IMR-90 (cell line): ENCODE measurements around the gene SCRN2. TPM values are rescaled to one million over a fixed set of nuclear protein-coding genes. Genes with fewer than 3 reads are reported as not detected.

ENCODE experiments used
- ATAC-seq: fragments of 200-7000 bp; cut with Tn5 transposase; 2 replicates; pipeline ENCODE4 v1.9.1; 2020; ENCODE audit warnings: low read depth, mild to moderate bottlenecking, moderate library complexity
- BruUV-seq: library from RNA; stranded (reverse); fragments of 400-500 nt; replicated peaks from 2 replicates; lab custom pipeline; 2021; lab: Mats Ljungman, UMichigan
- CTCF ChIA-PET: fragments of 300-600 bp; formaldehyde crosslinking; extraction: SDS; loops from one replicate; lab custom pipeline; 2021; ENCODE audit warnings: antibody characterized with exemption; lab: Yijun Ruan, JAX
- POLR2A ChIA-PET: fragments of 300-600 bp; sonication (Branson Sonifier 250); formaldehyde crosslinking; loops from one replicate; lab custom pipeline; 2022; ENCODE audit warnings: antibody characterized with exemption; ENCODE audit not compliant: unreplicated experiment; lab: Charles Lee
- DNase-seq: peaks from one replicate; pipeline ENCODE4 v3.0.0; 2013
- H2AFZ ChIP-seq: replicated peaks from 2 replicates; pipeline ENCODE3; 2013; ENCODE audit warnings: low read length, mild to moderate bottlenecking; ENCODE audit not compliant: poor library complexity
- H2AK5ac ChIP-seq: 2 replicates; pipeline ENCODE4 v1.6.1; 2013; ENCODE audit warnings: low read depth, low read length, inconsistent platforms
- H2AK9ac ChIP-seq: replicated peaks from 2 replicates; pipeline ENCODE3; 2013; ENCODE audit warnings: mild to moderate bottlenecking, low read depth, low read length, moderate library complexity; ENCODE audit not compliant: poor library complexity
- H2BK120ac ChIP-seq: 2 replicates; pipeline ENCODE4 v1.6.1; 2013; ENCODE audit warnings: low read depth, low read length, inconsistent platforms
- H2BK15ac ChIP-seq: 3 replicates; pipeline ENCODE4 v1.6.1; 2013; ENCODE audit warnings: low read depth, low read length, inconsistent platforms
- H2BK20ac ChIP-seq: 2 replicates; pipeline ENCODE4 v1.6.1; 2013; ENCODE audit warnings: low read depth, mild to moderate bottlenecking, inconsistent platforms, low read length, moderate library complexity
- H2BK5ac ChIP-seq: 2 replicates; pipeline ENCODE4 v1.6.1; 2013; ENCODE audit warnings: mild to moderate bottlenecking, low read depth, low read length, inconsistent platforms; ENCODE audit not compliant: poor library complexity, severe bottlenecking
- H3K14ac ChIP-seq: replicated peaks from 2 replicates; pipeline ENCODE4 v1.6.1; 2013; ENCODE audit warnings: low read depth, low read length, inconsistent platforms
- H3K18ac ChIP-seq: 2 replicates; pipeline ENCODE4 v1.6.1; 2013; ENCODE audit warnings: low read depth, low read length, control low read depth
- H3K23ac ChIP-seq: 2 replicates; pipeline ENCODE4 v1.6.1; 2013; ENCODE audit warnings: low read depth, low read length, inconsistent platforms
- H3K27ac ChIP-seq: 2 replicates; pipeline ENCODE4 v1.5.1; 2013; ENCODE audit warnings: mild to moderate bottlenecking, control low read depth, low read length; ENCODE audit not compliant: insufficient read depth
- H3K27me3 ChIP-seq: 2 replicates; pipeline ENCODE4 v1.6.1; 2013; ENCODE audit warnings: low read length; ENCODE audit not compliant: control insufficient read depth, insufficient read depth
- H3K36me3 ChIP-seq: 2 replicates; pipeline ENCODE4 v1.6.1; 2013; ENCODE audit warnings: low read length, mixed read lengths; ENCODE audit not compliant: control insufficient read depth, insufficient read depth
- H3K4ac ChIP-seq: 2 replicates; pipeline ENCODE4 v1.6.1; 2013; ENCODE audit warnings: low read depth, low read length, inconsistent platforms
- H3K4me1 ChIP-seq: 2 replicates; pipeline ENCODE4 v1.6.1; 2013; ENCODE audit warnings: low read length, mixed read lengths; ENCODE audit not compliant: control insufficient read depth, insufficient read depth
- H3K4me2 ChIP-seq: 2 replicates; pipeline ENCODE4 v1.6.1; 2013; ENCODE audit warnings: low read depth, mild to moderate bottlenecking, control low read depth, low read length, moderate library complexity
- H3K4me3 ChIP-seq: 2 replicates; pipeline ENCODE4 v1.5.1; 2013; ENCODE audit warnings: low read depth, mild to moderate bottlenecking, control low read depth, low read length, moderate library complexity; ENCODE audit not compliant: insufficient read depth
- H3K56ac ChIP-seq: 2 replicates; pipeline ENCODE4 v1.6.1; 2013; ENCODE audit warnings: low read length, inconsistent platforms; ENCODE audit not compliant: insufficient read depth; ENCODE audit errors: extremely low read depth
- H3K79me1 ChIP-seq, 2 experiments: 2 replicates each; pipeline ENCODE4 v1.6.1; 2013; ENCODE audit warnings: low read length in 2 of 2, inconsistent platforms in 1 of 2, low read depth in 1 of 2
- H3K9ac ChIP-seq: 2 replicates; pipeline ENCODE4 v1.6.1; 2013; ENCODE audit warnings: low read depth, low read length, control low read depth
- H3K9me1 ChIP-seq: 2 replicates; pipeline ENCODE4 v1.6.1; 2013; ENCODE audit warnings: low read length, inconsistent platforms; ENCODE audit not compliant: insufficient read depth
- H3K9me3 ChIP-seq: 2 replicates; pipeline ENCODE4 v1.6.1; 2013; ENCODE audit warnings: low read length; ENCODE audit not compliant: control insufficient read depth, insufficient read depth
- H4K20me1 ChIP-seq: 2 replicates; pipeline ENCODE4 v1.6.1; 2013; ENCODE audit warnings: low read length, inconsistent platforms; ENCODE audit not compliant: insufficient read depth
- H4K5ac ChIP-seq: 2 replicates; pipeline ENCODE4 v1.6.1; 2013; ENCODE audit warnings: mild to moderate bottlenecking, low read depth, low read length, control low read depth
- H4K8ac ChIP-seq, 2 experiments: 2 replicates each; pipeline ENCODE4 v1.6.1; 2013; ENCODE audit warnings: low read depth in 2 of 2, low read length in 2 of 2, control low read depth in 1 of 2, inconsistent platforms in 1 of 2
- H4K91ac ChIP-seq: 2 replicates; pipeline ENCODE4 v1.6.1; 2013; ENCODE audit warnings: low read depth, low read length, inconsistent platforms; ENCODE audit not compliant: insufficient read depth
- BHLHE40 ChIP-seq: fragments of 150-350 bp; IDR thresholded peaks from 2 replicates; pipeline ENCODE4 v1.6.1; 2016; ENCODE audit warnings: mild to moderate bottlenecking, low read depth, low read length
- CEBPB ChIP-seq: IDR thresholded peaks from 2 replicates; pipeline ENCODE4 v1.6.1; 2012; ENCODE audit warnings: low read depth, low read length, improper control_type of control experiment
- CHD1 ChIP-seq: IDR thresholded peaks from 2 replicates; pipeline ENCODE4 v1.6.1; 2012; ENCODE audit warnings: low read depth, low read length, improper control_type of control experiment
- FOS ChIP-seq: fragments of 150-350 bp; IDR thresholded peaks from 2 replicates; pipeline ENCODE4 v1.6.1; 2016; ENCODE audit warnings: low read depth, low read length
- MAFK ChIP-seq: IDR thresholded peaks from 2 replicates; pipeline ENCODE4 v1.6.1; 2012; ENCODE audit warnings: low read depth, low read length, improper control_type of control experiment
- MAZ ChIP-seq: IDR thresholded peaks from 2 replicates; pipeline ENCODE4 v1.6.1; 2012; ENCODE audit warnings: low read depth, mild to moderate bottlenecking, low read length, improper control_type of control experiment, moderate library complexity, borderline replicate concordance
- MXI1 ChIP-seq: IDR thresholded peaks from 2 replicates; pipeline ENCODE4 v1.6.1; 2012; ENCODE audit warnings: low read depth, mild to moderate bottlenecking, low read length, moderate library complexity, borderline replicate concordance
- NFE2L2 ChIP-seq: fragments of 150-350 bp; IDR thresholded peaks from 2 replicates; pipeline ENCODE4 v1.6.1; 2016; ENCODE audit warnings: low read depth, mild to moderate bottlenecking, low read length
- POLR2A ChIP-seq: IDR thresholded peaks from 2 replicates; pipeline ENCODE4 v1.6.1; 2012; ENCODE audit warnings: mild to moderate bottlenecking, low read depth, low read length
- RAD21 ChIP-seq: IDR thresholded peaks from 2 replicates; pipeline ENCODE4 v1.6.1; 2012; ENCODE audit warnings: low read length, improper control_type of control experiment
- RCOR1 ChIP-seq: IDR thresholded peaks from 2 replicates; pipeline ENCODE4 v1.6.1; 2012; ENCODE audit warnings: mild to moderate bottlenecking, low read length, improper control_type of control experiment; ENCODE audit not compliant: insufficient replicate concordance
- RFX5 ChIP-seq: IDR thresholded peaks from 2 replicates; pipeline ENCODE4 v1.8.0; 2012; ENCODE audit warnings: low read depth, mild to moderate bottlenecking, low read length, moderate library complexity
- SMC3 ChIP-seq: fragments of 150-350 bp; IDR thresholded peaks from 2 replicates; pipeline ENCODE4 v1.6.1; 2016; ENCODE audit warnings: low read depth, mild to moderate bottlenecking, antibody characterized with exemption, low read length, moderate library complexity
- WGBS, 2 experiments: methylation state at CpG; one replicate each; pipeline versions ENCODE4 v1.1.5 to v1.1.7; 2013; ENCODE audit warnings: missing lambda C conversion rate in 2 of 2; ENCODE audit not compliant: insufficient read length in 1 of 2; ENCODE audit errors: extremely low coverage in 2 of 2; 5-methylcytosine and 5-hydroxymethylcytosine counted together
- dilution Hi-C: fragments of 300-500 bp; cut with HindIII; formaldehyde crosslinking; loops from one replicate; pipeline ENCODE4 v1.14.3; 2018; ENCODE audit warnings: low sequenced_read_pairs; ENCODE audit not compliant: unreplicated experiment
- in situ Hi-C: fragments of 300-500 bp; cut with MboI; formaldehyde crosslinking; loops from 3 replicates; pipeline ENCODE4 v1.14.3; 2019; ENCODE audit warnings: low sequenced_read_pairs, inconsistent platforms, mixed read lengths
- intact Hi-C: fragments of 100-400 bp; cut with micrococcal nuclease; formaldehyde crosslinking; loops from 2 replicates; pipeline ENCODE4 v1.10.0; 2022
- polyA plus RNA-seq, 3 experiments: library from polyadenylated mRNA; depleted of rRNA; stranded (reverse); fragments of >200 nt; gene quantifications; 2 replicates each; pipeline ENCODE4 v1.2.3, GENCODE V29; 2012; ENCODE audit warnings: low replicate concordance in 1 of 3
- total RNA-seq: library from RNA; depleted of rRNA; stranded (reverse); fragments of >200 nt; gene quantifications from 2 replicates; pipeline ENCODE4 v1.2.3, GENCODE V29; 2012
- TF ChIP-seq, protein P1 (sequence below): fragments of 150-350 bp; IDR thresholded peaks from 2 replicates; pipeline ENCODE4 v1.6.1; 2016; ENCODE audit warnings: low read depth, mild to moderate bottlenecking, low read length, moderate library complexity, borderline replicate concordance
- TF ChIP-seq, protein P2 (sequence below): conservative IDR thresholded peaks from 2 replicates; pipeline ENCODE4 v1.5.1; 2012; ENCODE audit warnings: mild to moderate bottlenecking, low read depth, low read length, improper control_type of control experiment
- TF ChIP-seq, protein P3 (sequence below): fragments of 150-350 bp; IDR thresholded peaks from 2 replicates; pipeline ENCODE4 v1.6.1; 2017; ENCODE audit warnings: mild to moderate bottlenecking, antibody characterized with exemption, low read length, low read depth

The SCRN2 gene
- total and polyA plus RNA-seq, 2 of the 4 experiments (the other 2 are of a cell fraction) = 17.2 to 31.0 TPM

DNA sequence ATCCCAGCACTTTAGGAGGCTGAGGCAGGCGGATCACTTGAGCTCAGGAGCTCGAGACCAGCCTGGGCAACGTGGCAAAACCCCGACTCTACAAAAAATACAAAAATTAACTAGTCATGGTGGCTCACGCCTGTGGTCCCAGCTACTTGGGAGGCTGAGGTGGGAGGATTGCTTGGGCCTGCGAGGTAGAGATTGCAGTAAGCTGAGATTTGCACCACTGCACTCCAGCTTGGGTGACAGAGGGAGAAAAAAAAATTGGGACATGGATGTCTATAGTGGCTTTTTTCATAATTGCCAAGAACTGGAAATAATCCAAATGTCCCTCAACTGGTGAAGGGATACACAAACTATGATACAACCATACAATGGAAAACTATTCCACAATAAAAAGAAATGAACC, 48.1 kb downstream of the SCRN2 start:
- ChIA-PET CTCF (no interaction called here), POLR2A (no interaction called here)
- H3K9ac ChIP-seq = no peak overlapping the region
- H2BK120ac ChIP-seq = no peak overlapping the region
- H3K23ac ChIP-seq = no peak overlapping the region
- H2AFZ ChIP-seq = no peak overlapping the region
- no peak overlapping the region for H3K4me2 ChIP-seq
- H3K27ac ChIP-seq = no peak overlapping the region
- ATAC-seq (no peak), DNase-seq (no peak)
- H4K5ac ChIP-seq = no peak overlapping the region
- H3K4me1 ChIP-seq = no peaks in the 10 kb centered on the region
- no peak overlapping the region for H3K4ac ChIP-seq
- no peak overlapping the region for H4K8ac ChIP-seq
- no peak overlapping the region for H2BK5ac ChIP-seq
- WGBS, 2 experiments = no CpG with 5 or more reads among the region's 6 CpGs
- H3K4me3 ChIP-seq = no peak overlapping the region
- no TSS peak for BruUV-seq
- no peaks in the 10 kb centered on the region for H3K79me1 ChIP-seq
- no peaks in the 10 kb centered on the region for H4K20me1 ChIP-seq
- TF ChIP-seq RAD21 (no peak), NFE2L2 (no peak), CHD1 (no peak), SMC3 (no peak), MAFK (no peak), CEBPB (no peak), MXI1 (no peak), RCOR1 (no peak), MAZ (no peak), RFX5 (no peak), POLR2A (no peak), BHLHE40 (no peak), FOS (no peak)
- TF ChIP-seq, protein P1, sequence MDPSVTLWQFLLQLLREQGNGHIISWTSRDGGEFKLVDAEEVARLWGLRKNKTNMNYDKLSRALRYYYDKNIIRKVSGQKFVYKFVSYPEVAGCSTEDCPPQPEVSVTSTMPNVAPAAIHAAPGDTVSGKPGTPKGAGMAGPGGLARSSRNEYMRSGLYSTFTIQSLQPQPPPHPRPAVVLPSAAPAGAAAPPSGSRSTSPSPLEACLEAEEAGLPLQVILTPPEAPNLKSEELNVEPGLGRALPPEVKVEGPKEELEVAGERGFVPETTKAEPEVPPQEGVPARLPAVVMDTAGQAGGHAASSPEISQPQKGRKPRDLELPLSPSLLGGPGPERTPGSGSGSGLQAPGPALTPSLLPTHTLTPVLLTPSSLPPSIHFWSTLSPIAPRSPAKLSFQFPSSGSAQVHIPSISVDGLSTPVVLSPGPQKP = no peak
- TF ChIP-seq, protein P2, sequence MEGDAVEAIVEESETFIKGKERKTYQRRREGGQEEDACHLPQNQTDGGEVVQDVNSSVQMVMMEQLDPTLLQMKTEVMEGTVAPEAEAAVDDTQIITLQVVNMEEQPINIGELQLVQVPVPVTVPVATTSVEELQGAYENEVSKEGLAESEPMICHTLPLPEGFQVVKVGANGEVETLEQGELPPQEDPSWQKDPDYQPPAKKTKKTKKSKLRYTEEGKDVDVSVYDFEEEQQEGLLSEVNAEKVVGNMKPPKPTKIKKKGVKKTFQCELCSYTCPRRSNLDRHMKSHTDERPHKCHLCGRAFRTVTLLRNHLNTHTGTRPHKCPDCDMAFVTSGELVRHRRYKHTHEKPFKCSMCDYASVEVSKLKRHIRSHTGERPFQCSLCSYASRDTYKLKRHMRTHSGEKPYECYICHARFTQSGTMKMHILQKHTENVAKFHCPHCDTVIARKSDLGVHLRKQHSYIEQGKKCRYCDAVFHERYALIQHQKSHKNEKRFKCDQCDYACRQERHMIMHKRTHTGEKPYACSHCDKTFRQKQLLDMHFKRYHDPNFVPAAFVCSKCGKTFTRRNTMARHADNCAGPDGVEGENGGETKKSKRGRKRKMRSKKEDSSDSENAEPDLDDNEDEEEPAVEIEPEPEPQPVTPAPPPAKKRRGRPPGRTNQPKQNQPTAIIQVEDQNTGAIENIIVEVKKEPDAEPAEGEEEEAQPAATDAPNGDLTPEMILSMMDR = no peak
- TF ChIP-seq, protein P3, sequence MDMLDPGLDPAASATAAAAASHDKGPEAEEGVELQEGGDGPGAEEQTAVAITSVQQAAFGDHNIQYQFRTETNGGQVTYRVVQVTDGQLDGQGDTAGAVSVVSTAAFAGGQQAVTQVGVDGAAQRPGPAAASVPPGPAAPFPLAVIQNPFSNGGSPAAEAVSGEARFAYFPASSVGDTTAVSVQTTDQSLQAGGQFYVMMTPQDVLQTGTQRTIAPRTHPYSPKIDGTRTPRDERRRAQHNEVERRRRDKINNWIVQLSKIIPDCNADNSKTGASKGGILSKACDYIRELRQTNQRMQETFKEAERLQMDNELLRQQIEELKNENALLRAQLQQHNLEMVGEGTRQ = no peak
- no peak overlapping the region for H3K18ac ChIP-seq
- no peak overlapping the region for H2AK5ac ChIP-seq
- in situ Hi-C loops = no loop called here
- no peak overlapping the region for H2BK20ac ChIP-seq
- dilution Hi-C loops = no loop called here
- H3K9me1 ChIP-seq = no peaks in the 10 kb centered on the region
- H2BK15ac ChIP-seq = no peak overlapping the region
- no peak overlapping the region for H3K14ac ChIP-seq
- H3K9me3 ChIP-seq = no peaks in the 10 kb centered on the region
- no peak overlapping the region for H2AK9ac ChIP-seq
- intact Hi-C loops = no loop called here
- no peak overlapping the region for H3K56ac ChIP-seq
- H4K91ac ChIP-seq = no peak overlapping the region
- H3K27me3 ChIP-seq = peaks cover 52% of the 10 kb centered on the region
- H3K36me3 ChIP-seq = no peaks in the 10 kb centered on the region
